Mesenchymal stem cell (in vitro differentiated cells and primary cell): ENCODE results near the gene ARMH2.
A peak's percentile ranks its signal among the peaks of the same experiment; 100 is the strongest.

Source experiments
- DNase-seq: peaks from one replicate; pipeline ENCODE4 v3.0.0-alpha.2; 2013
- H2AFZ ChIP-seq: one replicate; pipeline ENCODE4 v1.6.1; 2013; ENCODE audit warnings: low read depth, mild to moderate bottlenecking, control low read depth, inconsistent platforms, low read length, moderate library complexity
- H2AK5ac ChIP-seq: 2 replicates; pipeline ENCODE4 v1.6.1; 2013; ENCODE audit warnings: low read length, moderate library complexity, mild to moderate bottlenecking, inconsistent platforms; ENCODE audit not compliant: severe bottlenecking
- H2BK120ac ChIP-seq: one replicate; pipeline ENCODE4 v1.6.1; 2013; ENCODE audit warnings: low read depth, mild to moderate bottlenecking, inconsistent platforms, low read length, moderate library complexity
- H2BK12ac ChIP-seq, 2 experiments: one replicate each; pipeline ENCODE4 v1.6.1; 2013; ENCODE audit warnings: inconsistent platforms in 2 of 2, low read length in 2 of 2, mild to moderate bottlenecking in 2 of 2, moderate library complexity in 2 of 2, control low read depth in 1 of 2
- H2BK15ac ChIP-seq: one replicate; pipeline ENCODE4 v1.6.1; 2013; ENCODE audit warnings: mild to moderate bottlenecking, low read depth, inconsistent platforms; ENCODE audit not compliant: poor library complexity, severe bottlenecking
- H2BK5ac ChIP-seq: 2 replicates; pipeline ENCODE4 v1.6.1; 2013; ENCODE audit warnings: low read depth, mild to moderate bottlenecking, low read length, control low read depth, inconsistent platforms; ENCODE audit not compliant: poor library complexity, severe bottlenecking
- H3K14ac ChIP-seq, 2 experiments: one replicate each; pipeline ENCODE4 v1.6.1; 2013; ENCODE audit warnings: inconsistent platforms in 2 of 2, low read length in 2 of 2, control low read depth in 1 of 2, mild to moderate bottlenecking in 1 of 2, moderate library complexity in 1 of 2
- H3K18ac ChIP-seq, 2 experiments: one replicate each; pipeline ENCODE4 v1.6.1; 2013; ENCODE audit warnings: inconsistent platforms in 2 of 2, low read length in 2 of 2, control low read depth in 1 of 2, low read depth in 1 of 2, mild to moderate bottlenecking in 1 of 2
- H3K23ac ChIP-seq, 2 experiments: one replicate each; pipeline ENCODE4 v1.6.1; 2013; ENCODE audit warnings: inconsistent platforms in 2 of 2, low read length in 2 of 2, mild to moderate bottlenecking in 2 of 2, moderate library complexity in 2 of 2, control low read depth in 1 of 2
- H3K27ac ChIP-seq: 2 replicates; pipeline ENCODE4 v1.5.1; 2013; ENCODE audit warnings: mild to moderate bottlenecking, moderate library complexity, low read length, control low read depth, inconsistent platforms; ENCODE audit not compliant: poor library complexity, severe bottlenecking
- H3K27me3 ChIP-seq, 2 experiments: 2 replicates each; pipeline versions ENCODE4 v1.6.1 to v1.7.0; 2013; ENCODE audit warnings: low read length in 2 of 2, mild to moderate bottlenecking in 2 of 2, moderate library complexity in 2 of 2, control low read depth in 1 of 2, inconsistent platforms in 1 of 2; ENCODE audit not compliant: control insufficient read depth in 1 of 2, insufficient read depth in 1 of 2
- H3K36me3 ChIP-seq, 2 experiments: 2 replicates each; pipeline versions ENCODE4 v1.6.1 to v1.7.0; 2013; ENCODE audit warnings: low read length in 2 of 2, control low read depth in 1 of 2, inconsistent platforms in 1 of 2, low read depth in 1 of 2, mild to moderate bottlenecking in 1 of 2; ENCODE audit not compliant: insufficient read depth in 2 of 2, control insufficient read depth in 1 of 2
- H3K4ac ChIP-seq, 2 experiments: one replicate each; pipeline ENCODE4 v1.6.1; 2013; ENCODE audit warnings: inconsistent platforms in 2 of 2, low read length in 2 of 2, mild to moderate bottlenecking in 2 of 2, moderate library complexity in 2 of 2, control low read depth in 1 of 2, low read depth in 1 of 2
- H3K4me1 ChIP-seq: 2 replicates; pipeline ENCODE4 v1.6.1; 2013; ENCODE audit warnings: low read depth, low read length, control low read depth; ENCODE audit not compliant: control insufficient read depth, insufficient read depth
- H3K4me2 ChIP-seq: 2 replicates; pipeline ENCODE4 v1.6.1; 2013; ENCODE audit warnings: low read length, mild to moderate bottlenecking, inconsistent platforms; ENCODE audit not compliant: poor library complexity, severe bottlenecking
- H3K4me3 ChIP-seq, 2 experiments: 2 replicates each; pipeline versions ENCODE4 v1.5.1 to v1.7.0; 2013; ENCODE audit warnings: low read length in 2 of 2, mild to moderate bottlenecking in 2 of 2, control low read depth in 1 of 2, low read depth in 1 of 2; ENCODE audit not compliant: insufficient read depth in 1 of 2
- H3K79me1 ChIP-seq: replicated peaks from 2 replicates; pipeline ENCODE4 v1.6.1; 2013; ENCODE audit warnings: mild to moderate bottlenecking, control low read depth, low read length, inconsistent platforms; ENCODE audit not compliant: poor library complexity, severe bottlenecking
- H3K9ac ChIP-seq: 2 replicates; pipeline ENCODE4 v1.7.0; 2013; ENCODE audit warnings: mild to moderate bottlenecking, low read length, moderate library complexity
- H3K9me3 ChIP-seq: 2 replicates; pipeline ENCODE4 v1.7.0; 2013; ENCODE audit warnings: mild to moderate bottlenecking, low read length; ENCODE audit not compliant: control insufficient read depth
- H4K8ac ChIP-seq: one replicate; pipeline ENCODE4 v1.6.1; 2013; ENCODE audit warnings: inconsistent platforms, mild to moderate bottlenecking, low read length, moderate library complexity
- H4K91ac ChIP-seq: one replicate; pipeline ENCODE4 v1.6.1; 2013; ENCODE audit warnings: mild to moderate bottlenecking, low read length, inconsistent platforms
- WGBS: methylation state at CpG from one replicate; pipeline ENCODE4 v1.1.7; 2013; ENCODE audit warnings: mixed read lengths; 5-methylcytosine and 5-hydroxymethylcytosine counted together

The ARMH2 gene

DNA sequence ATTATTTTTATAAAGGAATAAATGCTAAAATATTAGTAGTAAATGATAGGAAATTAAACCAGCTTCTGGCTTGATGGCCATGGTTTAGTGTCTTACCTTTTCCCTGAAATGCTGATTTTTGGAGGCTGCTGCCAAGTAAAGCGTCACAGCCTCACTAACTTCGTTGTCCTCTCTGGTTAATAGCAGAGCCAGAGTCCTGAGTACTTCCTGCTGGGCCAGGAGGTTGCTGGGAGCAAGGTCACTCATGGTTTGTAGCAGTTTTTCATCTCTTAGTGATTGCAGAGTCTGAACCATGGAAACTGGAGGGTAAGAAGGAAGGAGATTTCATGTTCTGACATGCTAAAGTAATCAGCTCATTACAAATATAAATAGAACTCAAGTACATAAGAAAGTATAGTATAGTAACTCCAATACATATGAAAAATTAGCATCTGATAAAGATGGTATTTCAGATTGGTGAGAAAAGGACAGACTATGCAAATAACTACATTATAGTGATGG is 26.5 kb upstream of the ARMH2 start:
- Histone ChIP-seq H3K23ac (no peak overlapping the region), H3K27ac (no peak overlapping the region), H2BK12ac (peak overlapping the region in 1 of 2 experiments; percentile 6), H3K18ac (no peak overlapping the region), H3K14ac (no peak overlapping the region), H2BK15ac (no peak overlapping the region), H2BK120ac (no peak overlapping the region), H3K4me1 (peaks cover 6% of the 10 kb centered on the region), H3K9me3 (no peaks in the 10 kb centered on the region), H3K4me3 (no peak overlapping the region), H3K27me3 (no peaks in the 10 kb centered on the region), H3K9ac (no peak overlapping the region), H3K79me1 (no peaks in the 10 kb centered on the region), H3K4ac (no peak overlapping the region), H2AFZ (no peak overlapping the region), H3K4me2 (no peak overlapping the region), H3K36me3 (peaks cover 0 to 36% of the 10 kb centered on the region in 2 experiments), H2AK5ac (no peak overlapping the region), H2BK5ac (no peak overlapping the region), H4K8ac (no peak overlapping the region), H4K91ac (no peak overlapping the region)
- WGBS = 56% methylated on average over 2 of the region's 2 CpGs
- DNase-seq = no peak

DNA sequence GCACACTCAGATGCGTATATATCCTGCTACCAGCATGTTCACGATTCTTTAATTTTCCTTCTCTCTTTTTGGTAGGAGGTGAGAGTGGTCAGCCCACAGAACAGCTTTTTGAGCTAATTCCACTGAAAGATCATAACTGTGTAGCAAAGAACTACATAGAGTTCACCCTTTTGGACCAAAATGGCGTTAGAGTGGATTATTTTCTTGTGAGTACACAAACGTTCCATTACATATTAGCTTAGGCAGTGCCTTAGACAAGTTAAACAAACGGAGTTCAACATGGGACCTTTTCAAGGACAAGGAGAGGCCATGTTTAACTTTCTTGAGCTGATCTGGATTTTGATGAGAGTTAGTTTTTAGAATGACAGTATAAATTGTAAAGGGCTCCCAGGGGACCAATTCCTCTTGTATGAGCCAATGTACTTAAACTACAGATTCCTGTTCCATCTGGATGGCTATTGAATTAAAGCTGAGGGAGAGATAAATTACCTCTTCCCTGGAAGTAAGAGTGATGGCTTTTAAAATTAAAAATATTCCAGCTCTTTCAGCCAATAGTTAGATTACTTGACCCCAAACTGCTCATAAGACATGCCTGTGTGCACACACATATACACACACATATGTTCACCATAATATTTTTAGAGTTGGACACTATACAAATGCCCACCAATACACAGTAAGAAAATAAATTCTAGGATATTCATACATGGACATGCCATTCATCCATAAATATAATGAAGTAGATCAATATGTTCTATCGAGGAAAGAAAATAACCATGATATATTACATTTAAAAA is 25.6 kb upstream of the ARMH2 start:
- peaks cover 6% of the 10 kb centered on the region for H3K4me1 ChIP-seq
- H2BK12ac ChIP-seq = peak overlapping the region in 1 of 2 experiments; percentile 39
- H2AFZ ChIP-seq = no peak overlapping the region
- H2AK5ac ChIP-seq = no peak overlapping the region
- H3K79me1 ChIP-seq = no peaks in the 10 kb centered on the region
- DNase-seq = no peak
- no peak overlapping the region for H3K23ac ChIP-seq
- H3K4me3 ChIP-seq = no peak overlapping the region
- H3K9ac ChIP-seq = no peak overlapping the region
- H3K27me3 ChIP-seq = no peaks in the 10 kb centered on the region
- H2BK120ac ChIP-seq = no peak overlapping the region
- no peak overlapping the region for H2BK5ac ChIP-seq
- no peak overlapping the region for H2BK15ac ChIP-seq
- H3K4me2 ChIP-seq = no peak overlapping the region
- no peaks in the 10 kb centered on the region for H3K9me3 ChIP-seq
- WGBS = 93% methylated on average over 5 of the region's 6 CpGs
- H3K14ac ChIP-seq = no peak overlapping the region
- H4K91ac ChIP-seq = no peak overlapping the region
- H3K36me3 ChIP-seq = peaks cover 0 to 36% of the 10 kb centered on the region in 2 experiments
- H3K27ac ChIP-seq = no peak overlapping the region
- no peak overlapping the region for H3K4ac ChIP-seq
- H4K8ac ChIP-seq = peak overlapping the region; percentile 41
- H3K18ac ChIP-seq = peak overlapping the region in 1 of 2 experiments; percentile 21

DNA sequence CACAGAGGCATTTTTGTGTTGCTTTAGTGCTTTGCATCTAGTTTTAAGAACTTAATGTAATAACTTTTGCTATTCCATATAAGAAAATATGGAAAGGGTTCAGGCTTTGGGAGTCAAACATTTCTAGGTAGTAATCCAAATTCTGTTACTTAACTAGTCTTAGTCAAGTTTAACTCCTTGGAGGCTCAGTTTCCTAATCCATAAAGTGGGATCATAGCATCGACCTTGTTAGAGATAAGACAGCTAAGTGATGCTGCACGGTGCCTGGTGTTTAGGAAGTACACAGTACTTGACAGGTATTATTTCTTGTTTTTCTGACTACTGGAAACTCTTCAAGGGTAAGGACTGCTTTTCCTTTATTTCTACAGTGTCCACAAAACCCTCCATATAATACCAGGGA is 24.5 kb upstream of the ARMH2 start:
- Histone ChIP-seq H3K4me1 (peaks cover 6% of the 10 kb centered on the region), H2BK15ac (no peak overlapping the region), H4K91ac (no peak overlapping the region), H3K14ac (no peak overlapping the region), H3K18ac (no peak overlapping the region), H2BK120ac (no peak overlapping the region), H3K36me3 (peaks cover 0 to 38% of the 10 kb centered on the region in 2 experiments), H3K79me1 (no peaks in the 10 kb centered on the region), H3K23ac (no peak overlapping the region), H3K27me3 (no peaks in the 10 kb centered on the region), H2BK12ac (no peak overlapping the region), H3K4me2 (no peak overlapping the region), H2AK5ac (no peak overlapping the region), H3K4ac (no peak overlapping the region), H2AFZ (no peak overlapping the region), H3K4me3 (no peak overlapping the region), H2BK5ac (no peak overlapping the region), H3K27ac (no peak overlapping the region), H3K9me3 (no peaks in the 10 kb centered on the region), H4K8ac (no peak overlapping the region), H3K9ac (no peak overlapping the region)
- no peak for DNase-seq
- 100% methylated on average over 2 of the region's 2 CpGs for WGBS

DNA sequence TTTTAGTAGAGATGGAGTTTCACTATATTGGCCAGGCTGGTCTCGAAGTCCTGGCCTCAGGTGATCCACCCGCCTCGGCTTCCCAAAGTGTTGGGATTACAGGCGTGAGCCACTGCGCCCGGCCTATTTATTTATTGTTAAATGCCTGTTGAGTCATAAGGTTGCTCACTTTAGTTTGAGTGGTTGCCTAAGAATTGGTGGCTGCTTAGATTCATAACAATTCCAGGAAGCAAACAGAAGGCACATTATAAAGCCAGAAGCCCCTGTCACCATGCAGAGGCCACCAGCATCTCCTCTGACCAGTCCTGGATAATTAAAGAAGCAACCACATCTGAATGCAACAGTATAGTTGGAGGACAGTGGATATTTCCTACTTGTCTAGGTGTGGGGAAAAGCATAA is 24.0 kb upstream of the ARMH2 start:
- no peak overlapping the region for H3K4ac ChIP-seq
- no peak overlapping the region for H3K18ac ChIP-seq
- no peak overlapping the region for H2BK5ac ChIP-seq
- H3K4me2 ChIP-seq = no peak overlapping the region
- no peak overlapping the region for H2BK120ac ChIP-seq
- H2AFZ ChIP-seq = no peak overlapping the region
- peaks cover 6% of the 10 kb centered on the region for H3K4me1 ChIP-seq
- no peak overlapping the region for H3K4me3 ChIP-seq
- no peak overlapping the region for H4K91ac ChIP-seq
- H3K27me3 ChIP-seq = no peaks in the 10 kb centered on the region
- no peak overlapping the region for H3K23ac ChIP-seq
- no peaks in the 10 kb centered on the region for H3K79me1 ChIP-seq
- no peak overlapping the region for H3K14ac ChIP-seq
- no peak overlapping the region for H2BK15ac ChIP-seq
- DNase-seq = peak; percentile 69
- H3K27ac ChIP-seq = no peak overlapping the region
- H4K8ac ChIP-seq = no peak overlapping the region
- WGBS = 46% methylated on average over 6 of the region's 6 CpGs
- no peak overlapping the region for H2AK5ac ChIP-seq
- peaks cover 0 to 33% of the 10 kb centered on the region in 2 experiments for H3K36me3 ChIP-seq
- no peaks in the 10 kb centered on the region for H3K9me3 ChIP-seq
- no peak overlapping the region for H2BK12ac ChIP-seq
- H3K9ac ChIP-seq = no peak overlapping the region
